NT2/D1 (cell line): ENCODE results near the gene TLR1.
"Not testable (repeated sequence)": the region's sequence is repeated elsewhere in the genome, so short reads cannot be mapped to it uniquely, and the experiment has no call there.

Experiments used
- DNase-seq: peaks from one replicate; pipeline ENCODE4 v3.0.0-alpha.2; 2011; ENCODE audit warnings: low read depth, low spot score
- H3K27me3 ChIP-seq: 2 replicates; pipeline ENCODE4 v1.6.0; 2011; ENCODE audit warnings: mild to moderate bottlenecking; ENCODE audit not compliant: insufficient read length, insufficient read depth
- H3K36me3 ChIP-seq: 2 replicates; pipeline ENCODE4 v1.6.1; 2011; ENCODE audit warnings: mild to moderate bottlenecking, low read length, mixed read lengths; ENCODE audit not compliant: insufficient read depth, insufficient read length
- H3K4me1 ChIP-seq: 2 replicates; pipeline ENCODE4 v1.5.1; 2011; ENCODE audit not compliant: insufficient read depth, insufficient read length
- H3K4me3 ChIP-seq: 2 replicates; pipeline ENCODE4 v1.5.1; 2011; ENCODE audit warnings: low read depth; ENCODE audit not compliant: insufficient read length
- H3K9ac ChIP-seq: 2 replicates; pipeline ENCODE4 v1.6.0; 2011; ENCODE audit warnings: low read depth; ENCODE audit not compliant: insufficient read length
- H3K9me3 ChIP-seq: 2 replicates; pipeline ENCODE4 v1.5.1; 2011; ENCODE audit warnings: mild to moderate bottlenecking, low read length; ENCODE audit not compliant: insufficient read depth
- SUZ12 ChIP-seq: IDR thresholded peaks from 2 replicates; pipeline ENCODE4 v1.6.1; 2011; ENCODE audit not compliant: insufficient read length, insufficient read depth; ENCODE audit errors: extremely low read depth
- YY1 ChIP-seq: IDR thresholded peaks from 2 replicates; pipeline ENCODE4 v1.6.1; 2011; ENCODE audit not compliant: insufficient read length, insufficient read depth
- ZNF274 ChIP-seq: IDR thresholded peaks from 2 replicates; pipeline ENCODE4 v1.6.1; 2011; ENCODE audit warnings: mild to moderate bottlenecking, low read depth, low read length

The TLR1 gene

GRCh38 chr4:38783109-38783460 lies 21.5 kb downstream of the TLR1 start:
- no peak overlapping the region for H3K9ac ChIP-seq
- DNase-seq, result no peak
- H3K9me3 ChIP-seq, result no peaks in the 10 kb centered on the region
- H3K36me3 ChIP-seq, result no peaks in the 10 kb centered on the region
- no peak overlapping the region for H3K4me3 ChIP-seq
- no peaks in the 10 kb centered on the region for H3K4me1 ChIP-seq
- no peak for TF ChIP-seq SUZ12
- no peaks in the 10 kb centered on the region for H3K27me3 ChIP-seq

GRCh38 chr4:38782452-38783108 lies 22.0 kb downstream of the TLR1 start, which contains the start of gene TLR10:
Gene TLR10, minus strand, starts transcription at chr4:38782990. Its CDS starts 7,400 bp downstream, at chr4:38775590.
- TF ChIP-seq ZNF274, result no peak
- TF ChIP-seq SUZ12, result no peak
- no peak for TF ChIP-seq YY1
- Histone ChIP-seq H3K9ac (no peak within 1 kb of the TSS), H3K27me3 (no peaks in the 10 kb centered on the region), H3K4me1 (no peaks in the 10 kb centered on the region), H3K9me3 (no peaks in the 10 kb centered on the region), H3K36me3 (no peaks in the 10 kb centered on the region), H3K4me3 (no peak within 1 kb of the TSS)
- DNase-seq, result peak; percentile 2

- Histone ChIP-seq H3K9me3 (no peaks in the 10 kb centered on the region), H3K9ac (no peak overlapping the region), H3K36me3 (no peaks in the 10 kb centered on the region), H3K4me1 (no peaks in the 10 kb centered on the region), H3K27me3 (no peaks in the 10 kb centered on the region), H3K4me3 (no peak overlapping the region)
- no peak for TF ChIP-seq YY1
- no peak for TF ChIP-seq SUZ12
- TF ChIP-seq ZNF274, result no peak
- no peak for DNase-seq
Observed at GRCh38 chr4:38781854-38782261, 22.7 kb downstream of the TLR1 start.

GRCh38 chr4:38780833-38781484 lies 23.6 kb downstream of the TLR1 start:
- no peak for DNase-seq
- Histone ChIP-seq H3K4me1 (no peaks in the 10 kb centered on the region), H3K9me3 (no peaks in the 10 kb centered on the region), H3K36me3 (no peaks in the 10 kb centered on the region), H3K9ac (no peak overlapping the region), H3K27me3 (no peaks in the 10 kb centered on the region), H3K4me3 (no peak overlapping the region)
- no peak for TF ChIP-seq SUZ12
- TF ChIP-seq YY1, result no peak
- no peak for TF ChIP-seq ZNF274

GRCh38 chr4:38779790-38780189 lies 24.8 kb downstream of the TLR1 start:
- no peaks in the 10 kb centered on the region for H3K4me1 ChIP-seq
- H3K4me3 ChIP-seq, result no peak overlapping the region
- no peaks in the 10 kb centered on the region for H3K27me3 ChIP-seq
- no peak overlapping the region for H3K9ac ChIP-seq
- no peaks in the 10 kb centered on the region for H3K9me3 ChIP-seq
- no peaks in the 10 kb centered on the region for H3K36me3 ChIP-seq
- DNase-seq, result no peak
- TF ChIP-seq YY1 (no peak), ZNF274 (no peak), SUZ12 (no peak)

- not testable (repeated sequence) for H3K36me3 ChIP-seq, H3K9ac ChIP-seq, H3K4me1 ChIP-seq, H3K9me3 ChIP-seq, H3K4me3 ChIP-seq, H3K27me3 ChIP-seq, DNase-seq
Observed at GRCh38 chr4:38777925-38778324, 26.7 kb downstream of the TLR1 start.

- Histone ChIP-seq H3K4me3 (no peak overlapping the region), H3K36me3 (no peaks in the 10 kb centered on the region), H3K27me3 (no peaks in the 10 kb centered on the region), H3K9ac (no peak overlapping the region), H3K9me3 (no peaks in the 10 kb centered on the region), H3K4me1 (no peaks in the 10 kb centered on the region)
- no peak for DNase-seq
- TF ChIP-seq YY1 (no peak), SUZ12 (no peak), ZNF274 (no peak)
Observed at GRCh38 chr4:38775326-38775725, 29.3 kb downstream of the TLR1 start.
